ENCODE data around the gene CLIC4.
"Not testable (repeated sequence)": the region's sequence is repeated elsewhere in the genome, so short reads cannot be mapped to it uniquely, and the experiment has no call there.

GRCh38 chr1:24823486-24823885 is 78.2 kb downstream of the CLIC4 start:
- TF ChIP-seq, protein P1, sequence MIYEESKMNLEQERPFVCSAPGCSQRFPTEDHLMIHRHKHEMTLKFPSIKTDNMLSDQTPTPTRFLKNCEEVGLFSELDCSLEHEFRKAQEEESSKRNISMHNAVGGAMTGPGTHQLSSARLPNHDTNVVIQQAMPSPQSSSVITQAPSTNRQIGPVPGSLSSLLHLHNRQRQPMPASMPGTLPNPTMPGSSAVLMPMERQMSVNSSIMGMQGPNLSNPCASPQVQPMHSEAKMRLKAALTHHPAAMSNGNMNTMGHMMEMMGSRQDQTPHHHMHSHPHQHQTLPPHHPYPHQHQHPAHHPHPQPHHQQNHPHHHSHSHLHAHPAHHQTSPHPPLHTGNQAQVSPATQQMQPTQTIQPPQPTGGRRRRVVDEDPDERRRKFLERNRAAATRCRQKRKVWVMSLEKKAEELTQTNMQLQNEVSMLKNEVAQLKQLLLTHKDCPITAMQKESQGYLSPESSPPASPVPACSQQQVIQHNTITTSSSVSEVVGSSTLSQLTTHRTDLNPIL (CRISPR knock-in tag; IDR thresholded peaks at IDR 0.05; ENCODE audit: low read depth): not testable (repeated sequence)
- not testable (repeated sequence) for TF ChIP-seq ZC3H10 (CRISPR knock-in tag; IDR thresholded peaks at IDR 0.05); OSR1 (CRISPR knock-in tag; IDR thresholded peaks at IDR 0.05); PPARA (CRISPR knock-in tag; IDR thresholded peaks at IDR 0.05; ENCODE audit: borderline replicate concordance); ZNF565 (CRISPR knock-in tag; conservative IDR thresholded peaks at IDR 0.05; ENCODE audit: low read depth); PATZ1 (CRISPR knock-in tag; IDR thresholded peaks at IDR 0.05; ENCODE audit: borderline replicate concordance); RARB (CRISPR knock-in tag; IDR thresholded peaks at IDR 0.05); TSHZ2 (CRISPR knock-in tag; IDR thresholded peaks at IDR 0.05); ARNTL (CRISPR knock-in tag; IDR thresholded peaks at IDR 0.05; ENCODE audit: borderline replicate concordance, low read depth)
